Body of pancreas (tissue), 4 donors: ENCODE results near the gene AMN1. TPM values are rescaled to one million over a fixed set of nuclear protein-coding genes. Genes with fewer than 3 reads are reported as not detected.

Source experiments
- ATAC-seq: fragments of 150-250 bp; one replicate; pipeline ENCODE4 v1.9.1; 2016
- DNase-seq, 4 donors: peaks; one replicate each; pipeline ENCODE4 v3.0.0-alpha.2; 2019
- H3K27ac ChIP-seq, 4 donors: fragments of 200-600 bp; sonication (generic); 1 replicate in 3 of 4; 2 replicates in 1 of 4; pipeline versions ENCODE4 v1.5.1 to v1.6.1; 2016 to 2019; ENCODE audit warnings: mild to moderate bottlenecking in 1 of 4, mixed read lengths in 1 of 4, moderate library complexity in 1 of 4
- H3K27me3 ChIP-seq, 2 donors: fragments of 200-600 bp; sonication (generic); one replicate each; pipeline ENCODE4 v1.6.0; 2016; ENCODE audit warnings: mild to moderate bottlenecking in 1 of 2
- H3K36me3 ChIP-seq, 2 donors: fragments of 200-600 bp; sonication (generic); replicated peaks in 1 of 2; 2 replicates each; pipeline ENCODE4 v1.5.1; 2016; ENCODE audit warnings: low read depth in 2 of 2; ENCODE audit not compliant: insufficient read depth in 1 of 2
- H3K4me1 ChIP-seq: fragments of 200-600 bp; sonication (generic); one replicate; pipeline ENCODE4 v1.6.0; 2016
- H3K4me3 ChIP-seq, 2 donors: fragments of 200-600 bp; sonication (generic); 1 replicate in 1 of 2; 2 replicates in 1 of 2; pipeline ENCODE4 v1.5.1; 2016 to 2019
- H3K9me3 ChIP-seq, 3 donors: fragments of 200-600 bp; sonication (generic); 1 replicate in 2 of 3; 2 replicates in 1 of 3; pipeline ENCODE4 v1.5.1; 2016
- CTCF ChIP-seq, 7 experiments: fragments of 450-650 bp in 4 of 7; fragments of 200-600 bp in 3 of 7; sonication (generic) in 3 of 7; IDR thresholded peaks; one replicate each; pipeline ENCODE4 v1.5.1; 2016 to 2019; ENCODE audit warnings: antibody characterized with exemption in 7 of 7
- POLR2A ChIP-seq, 3 donors: fragments of 450-650 bp; IDR thresholded peaks; one replicate each; pipeline ENCODE4 v1.6.1; 2016; ENCODE audit warnings: antibody characterized with exemption in 3 of 3, mild to moderate bottlenecking in 2 of 3
- WGBS, 2 donors: methylation state at CpG; one replicate each; pipeline ENCODE4 v1.1.5; 2017; 5-methylcytosine and 5-hydroxymethylcytosine counted together
- intact Hi-C: fragments of 100-400 bp; cut with DNase I; formaldehyde crosslinking; loops from one replicate; pipeline ENCODE4 v1.15.1; 2023
- total RNA-seq, 2 donors: library from RNA; depleted of rRNA; stranded (reverse); fragments of >200 nt; gene quantifications; one replicate each; pipeline ENCODE4 v1.1.0, GENCODE V29; 2016

AMN1 gene
- total RNA-seq = 10 to 100 TPM in 1 of 2 donors, 1 to 10 TPM in 1; 6.5 to 13.2 TPM

- intact Hi-C loops = no loop called here
- H3K9me3 ChIP-seq = no peaks in the 10 kb centered on the region
- H3K4me1 ChIP-seq = peaks cover 36% of the 10 kb centered on the region
- peak; percentile 96 for ATAC-seq
- TF ChIP-seq CTCF (IDR thresholded peaks at IDR 0.05) = peak in 4 of 7 experiments; percentile 33 to 46 (median 42)
- peak; percentile 75 to 85 (median 83) for TF ChIP-seq POLR2A (IDR thresholded peaks at IDR 0.05)
- no peaks in the 10 kb centered on the region for H3K36me3 ChIP-seq
- 0% methylated on average over 6 to 59 of the region's 59 CpGs for WGBS, 2 donors
- no peaks in the 10 kb centered on the region for H3K27me3 ChIP-seq
- peak within 1 kb of the TSS; percentile 45 to 76 for H3K4me3 ChIP-seq
- peak within 1 kb of the TSS; percentile 93 to 97 (median 93) for H3K27ac ChIP-seq
- peak; percentile 99 to 100 (median 100) for DNase-seq
Observed at GRCh38 chr12:31728917-31729640, at the start of gene AMN1. AMN1 (minus strand) TSS chr12:31729021; CDS start chr12:31729008, 13 bp downstream.

GRCh38 chr12:31773867-31774266 is 45.0 kb upstream of the AMN1 start:
- ATAC-seq = peak; percentile 70
- no peaks in the 10 kb centered on the region for H3K27me3 ChIP-seq
- TF ChIP-seq POLR2A (IDR thresholded peaks at IDR 0.05) = no peak
- peaks cover 22% of the 10 kb centered on the region for H3K4me1 ChIP-seq
- no peak overlapping the region for H3K4me3 ChIP-seq
- peak overlapping the region in 3 of 4 donors; percentile 60 to 66 (median 61) for H3K27ac ChIP-seq
- H3K36me3 ChIP-seq = no peaks in the 10 kb centered on the region
- WGBS, 2 donors = 19 to 33% methylated on average over 2 of the region's 2 CpGs
- intact Hi-C loops = no loop called here
- H3K9me3 ChIP-seq = no peaks in the 10 kb centered on the region
- DNase-seq = peak in 3 of 4 donors; percentile 9 to 23 (median 17)

GRCh38 chr12:31773223-31773750 is 44.5 kb upstream of the AMN1 start:
- no peaks in the 10 kb centered on the region for H3K36me3 ChIP-seq
- TF ChIP-seq POLR2A (IDR thresholded peaks at IDR 0.05) = no peak
- TF ChIP-seq CTCF (IDR thresholded peaks at IDR 0.05) = no peak
- H3K4me3 ChIP-seq = no peak overlapping the region
- no peaks in the 10 kb centered on the region for H3K27me3 ChIP-seq
- intact Hi-C loops = no loop called here
- WGBS, 2 donors = 12 to 23% methylated on average over 2 of the region's 2 CpGs
- DNase-seq = peak in 3 of 4 donors; percentile 21 to 31 (median 24)
- H3K27ac ChIP-seq = peak overlapping the region in 3 of 4 donors; percentile 60 to 66 (median 61)
- H3K4me1 ChIP-seq = peaks cover 22% of the 10 kb centered on the region
- no peaks in the 10 kb centered on the region for H3K9me3 ChIP-seq
- peak; percentile 79 for ATAC-seq

- Histone ChIP-seq H3K36me3 (no peaks in the 10 kb centered on the region), H3K4me3 (no peak overlapping the region), H3K27me3 (no peaks in the 10 kb centered on the region), H3K4me1 (peaks cover 22% of the 10 kb centered on the region), H3K27ac (peak overlapping the region in 3 of 4 donors; percentile 60 to 66 (median 61)), H3K9me3 (no peaks in the 10 kb centered on the region)
- no peak for TF ChIP-seq CTCF (IDR thresholded peaks at IDR 0.05)
- no peak for TF ChIP-seq POLR2A (IDR thresholded peaks at IDR 0.05)
- no peak for ATAC-seq
- 64 to 74% methylated on average over 5 of the region's 5 CpGs for WGBS, 2 donors
- DNase-seq = no peak
- intact Hi-C loops = no loop called here
Observed at GRCh38 chr12:31772685-31773222, 43.9 kb upstream of the AMN1 start.

GRCh38 chr12:31772186-31772585 is 43.4 kb upstream of the AMN1 start:
- TF ChIP-seq CTCF (IDR thresholded peaks at IDR 0.05) (no peak), POLR2A (IDR thresholded peaks at IDR 0.05) (no peak)
- intact Hi-C loops = no loop called here
- ATAC-seq = no peak
- Histone ChIP-seq H3K4me1 (peaks cover 22% of the 10 kb centered on the region), H3K27me3 (no peaks in the 10 kb centered on the region), H3K36me3 (no peaks in the 10 kb centered on the region), H3K9me3 (no peaks in the 10 kb centered on the region), H3K27ac (peak overlapping the region in 1 of 4 donors; percentile 60), H3K4me3 (no peak overlapping the region)
- DNase-seq = no peak
- 82 to 86% methylated on average over 4 of the region's 4 CpGs for WGBS, 2 donors
